ENCODE data around the gene FRMD1.
"Not testable (repeated sequence)": the region's sequence is repeated elsewhere in the genome, so short reads cannot be mapped to it uniquely, and the experiment has no call there.

Gene FRMD1

DNA sequence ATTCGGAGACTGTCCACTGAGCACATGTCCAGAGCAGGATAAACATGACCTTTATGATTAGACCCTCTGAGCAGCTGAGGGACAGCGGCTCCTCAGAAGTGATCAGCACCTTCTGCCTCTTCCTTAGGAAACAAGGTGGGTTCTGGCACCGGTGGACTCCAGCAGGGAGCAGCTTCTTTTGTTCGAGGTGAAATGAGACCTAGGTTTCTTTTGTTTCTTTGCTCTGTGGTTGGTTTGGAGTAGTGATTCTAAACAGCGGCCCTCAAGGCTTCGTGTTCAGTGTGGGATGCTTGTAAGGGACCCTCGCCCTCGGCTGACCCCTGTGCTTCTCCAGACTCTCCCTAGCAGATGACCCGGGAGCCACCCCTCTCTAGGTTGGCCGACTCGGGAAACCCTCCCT lies 14.6 kb upstream of the FRMD1 start:
- DNase-seq = no peak

DNA sequence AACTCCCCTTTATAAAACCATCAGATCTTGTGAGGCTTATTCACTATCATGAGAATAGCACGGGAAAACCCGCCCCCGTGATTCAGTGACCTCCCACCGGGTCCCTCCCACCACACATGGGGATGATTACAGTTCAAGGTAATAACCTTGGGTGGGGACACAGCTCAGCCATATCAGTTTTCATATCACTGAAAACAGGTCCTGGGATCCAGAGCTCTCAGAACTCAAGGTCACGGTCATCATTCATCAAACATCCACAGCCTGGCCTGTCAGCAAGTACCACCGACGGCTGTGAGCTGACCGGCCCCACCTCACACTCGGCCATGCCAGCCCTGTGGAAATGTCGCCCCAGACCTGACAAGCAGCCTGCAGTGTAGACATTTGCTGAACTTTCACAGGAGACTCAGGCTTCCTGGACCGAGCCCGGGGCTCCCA lies 14.1 kb upstream of the FRMD1 start:
- DNase-seq = no peak

DNA sequence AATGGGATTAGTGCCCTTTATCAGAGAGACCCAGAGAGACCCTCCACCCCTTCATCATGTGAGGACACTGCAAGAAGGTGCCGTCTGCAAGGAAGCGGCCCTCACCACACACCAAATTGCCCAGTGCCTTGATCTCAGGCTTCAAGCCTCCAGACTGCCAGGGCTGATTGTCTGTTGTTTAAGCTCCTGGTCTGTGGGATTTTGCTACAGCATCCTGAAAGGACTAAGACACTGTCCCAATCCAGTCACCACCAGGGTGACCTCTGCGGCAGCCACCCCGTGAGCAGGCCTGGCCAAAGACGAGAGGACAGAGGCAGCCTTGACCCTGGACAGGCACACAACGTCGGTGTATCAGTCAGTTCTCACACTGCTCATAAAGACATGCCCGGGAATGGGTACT lies 13.5 kb upstream of the FRMD1 start:
- no peak for DNase-seq

DNA sequence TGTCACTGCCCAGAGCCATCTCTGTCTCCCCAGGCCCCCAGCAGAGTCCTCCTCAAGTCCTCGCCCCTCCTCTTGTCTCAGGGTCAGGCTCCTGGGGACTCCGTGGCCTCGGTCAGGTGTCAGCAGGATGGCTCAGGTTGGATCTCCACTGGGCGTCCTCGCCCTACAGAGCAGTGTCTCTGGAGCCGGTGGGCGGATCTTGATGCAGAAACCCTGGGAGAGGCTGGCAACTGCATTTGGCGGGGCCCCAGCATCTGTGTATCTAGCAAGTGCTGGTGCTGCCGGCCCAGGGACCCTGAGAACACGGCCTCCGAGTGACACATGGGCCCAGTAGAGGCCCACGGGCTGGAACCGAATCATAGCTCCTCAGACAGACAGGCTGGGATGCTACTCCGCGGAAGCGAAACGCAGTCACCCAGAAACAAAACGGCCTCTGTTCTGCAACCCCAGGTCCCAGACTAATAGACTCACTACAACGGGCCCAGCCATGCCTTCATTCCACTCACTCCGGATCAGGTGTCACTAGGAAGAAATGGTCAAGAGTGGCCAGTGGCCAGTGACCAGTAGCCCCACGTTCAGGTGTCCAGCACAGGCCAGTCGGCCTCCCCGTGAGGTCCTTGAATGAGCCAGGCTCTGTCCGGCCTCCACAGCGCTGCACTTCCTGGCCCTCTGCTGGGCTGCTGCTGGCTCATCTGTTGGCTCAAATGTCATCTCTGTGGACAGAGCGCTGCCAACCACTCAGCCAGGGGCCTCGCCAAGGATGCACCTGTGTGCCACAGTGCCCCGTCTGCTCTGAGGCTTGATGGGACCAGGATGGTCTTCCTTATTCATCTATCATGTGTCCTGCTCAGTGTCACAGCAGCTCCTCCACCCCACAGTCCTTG lies 12.6 kb upstream of the FRMD1 start:
- DNase-seq = no peak

DNA sequence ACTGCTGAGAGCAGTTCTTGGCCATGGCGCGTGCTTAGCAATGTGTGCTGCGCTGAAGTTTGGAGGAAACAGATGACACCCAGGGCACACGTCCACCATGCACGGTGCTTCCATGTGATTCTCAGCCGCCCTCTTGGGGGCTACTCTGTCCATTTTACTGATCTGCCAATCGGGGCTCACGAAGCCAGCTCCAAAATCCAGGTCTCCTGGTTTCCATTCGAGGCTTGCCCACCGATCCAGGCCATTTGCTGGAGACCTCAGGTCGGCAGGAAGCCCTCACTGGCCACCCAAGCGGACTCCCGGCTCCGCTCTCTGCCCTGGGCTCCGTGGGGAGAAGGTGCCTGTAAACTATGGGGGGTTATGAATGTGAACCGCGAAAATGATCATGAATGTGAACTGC lies 11.7 kb upstream of the FRMD1 start:
- no peak for DNase-seq

DNA sequence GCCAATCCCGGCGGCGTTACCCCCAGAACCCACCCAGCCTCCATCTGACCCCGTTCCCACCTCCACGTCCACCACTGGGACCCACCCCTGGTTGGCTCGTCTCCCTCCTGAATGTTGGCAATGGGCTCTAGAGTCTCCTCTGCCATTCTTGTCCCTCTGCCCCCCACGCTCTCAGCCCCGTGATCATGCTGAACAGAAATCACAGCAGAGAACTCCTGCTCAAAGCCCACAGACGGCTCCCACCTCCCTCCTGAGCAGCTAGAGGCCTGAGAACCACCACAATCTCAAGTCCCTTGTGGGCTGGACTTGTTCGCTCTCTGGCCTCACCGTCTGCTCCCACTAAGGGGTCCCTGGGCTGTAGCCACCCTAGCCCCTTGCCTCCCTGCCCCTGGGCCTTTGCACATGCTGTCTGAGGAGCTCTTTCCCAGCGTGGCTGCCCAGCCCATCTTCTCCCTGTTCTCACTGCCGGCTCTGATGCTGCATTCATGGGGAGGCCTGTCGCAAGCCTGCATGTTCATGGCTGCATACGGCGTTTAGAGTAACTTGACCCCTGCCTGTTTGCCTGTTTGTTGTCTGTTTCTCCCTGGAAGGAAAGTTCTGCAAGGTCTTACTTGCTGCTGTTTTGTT lies 11.2 kb upstream of the FRMD1 start:
- DNase-seq = no peak

DNA sequence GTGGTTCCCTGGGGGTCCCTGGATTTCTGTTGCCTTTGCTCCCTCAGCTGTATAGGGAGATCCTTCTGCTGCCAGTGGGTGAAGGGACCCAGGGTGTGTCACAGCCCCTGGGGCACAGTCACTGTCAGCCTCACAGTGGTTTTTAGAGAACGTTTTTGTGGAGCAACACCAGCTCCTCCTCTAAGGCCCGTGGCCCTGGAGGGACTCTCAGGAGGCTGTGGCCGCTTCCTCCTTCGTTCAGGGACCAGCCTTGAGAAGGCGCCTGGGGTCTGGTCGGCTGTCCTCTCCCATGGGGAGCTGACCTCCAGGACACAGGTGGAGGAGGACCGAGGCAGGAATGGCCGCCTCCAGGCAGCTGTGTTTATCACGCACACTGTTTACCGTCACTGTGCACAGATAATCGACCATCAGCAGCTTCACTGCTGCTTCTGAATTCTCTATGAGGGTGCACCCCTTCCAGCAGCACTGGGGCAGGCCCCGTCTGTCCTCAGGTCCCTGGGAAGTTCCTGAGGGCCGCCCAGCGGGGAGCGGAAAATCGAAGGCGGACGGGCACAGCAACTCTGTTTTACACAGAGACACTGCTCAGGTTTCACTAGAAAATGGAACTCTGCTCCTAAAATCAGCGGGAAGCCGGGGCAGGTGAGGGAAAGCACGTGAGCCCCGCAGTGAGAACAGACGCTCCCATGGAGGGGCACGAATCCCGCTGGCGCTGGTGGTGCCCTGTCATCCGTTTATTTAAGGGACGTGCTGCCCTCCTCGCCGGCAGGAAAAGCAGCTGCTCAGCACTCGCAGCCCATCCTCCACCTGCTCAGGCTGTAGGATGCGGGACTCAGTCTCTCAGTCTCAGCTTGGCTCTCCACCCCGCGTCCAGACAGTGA lies 10.4 kb upstream of the FRMD1 start:
- no peak for DNase-seq

DNA sequence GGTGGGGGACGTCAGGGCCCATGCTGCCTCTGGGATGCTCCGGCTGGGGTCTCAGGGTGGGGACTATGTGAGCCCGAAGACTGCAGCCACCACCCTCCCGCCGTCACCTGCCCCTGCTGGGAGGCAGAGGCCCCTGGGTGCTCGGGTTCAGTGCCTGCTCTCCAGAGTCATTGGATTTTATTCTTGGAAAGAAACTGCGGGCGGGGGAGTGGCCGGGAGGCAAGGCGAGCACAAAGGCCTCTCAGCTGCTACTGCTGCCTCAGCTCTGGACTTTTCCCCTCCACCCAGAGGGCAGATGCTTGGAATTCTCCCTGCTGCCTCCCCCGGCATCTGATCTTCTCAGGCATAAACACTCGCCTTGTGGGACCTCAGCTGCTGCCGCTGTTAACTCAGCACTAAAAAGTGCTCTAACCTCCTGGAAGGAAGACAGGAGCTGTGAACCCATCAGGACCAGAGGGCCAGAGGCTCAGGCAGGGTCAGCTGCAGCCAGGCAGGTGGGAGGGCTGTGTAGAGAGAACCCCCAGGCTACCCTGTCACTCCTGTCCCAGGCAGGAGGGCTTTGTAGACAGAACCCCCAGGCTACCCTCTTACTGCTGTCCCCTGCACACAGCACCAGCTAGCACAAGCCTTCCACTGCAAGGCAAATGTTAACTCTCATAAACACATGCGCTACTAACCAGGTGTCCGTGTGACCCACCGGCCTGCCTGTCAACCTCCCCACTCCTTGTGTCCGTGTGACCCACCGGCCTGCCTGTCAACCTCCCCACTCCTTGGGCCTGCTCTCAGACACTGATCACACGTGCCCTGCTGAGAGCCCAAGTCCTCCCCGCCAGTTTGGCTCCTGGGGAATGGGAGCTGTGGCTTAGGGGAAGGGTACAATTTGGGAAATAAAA lies 9.4 kb upstream of the FRMD1 start:
- DNase-seq = no peak

DNA sequence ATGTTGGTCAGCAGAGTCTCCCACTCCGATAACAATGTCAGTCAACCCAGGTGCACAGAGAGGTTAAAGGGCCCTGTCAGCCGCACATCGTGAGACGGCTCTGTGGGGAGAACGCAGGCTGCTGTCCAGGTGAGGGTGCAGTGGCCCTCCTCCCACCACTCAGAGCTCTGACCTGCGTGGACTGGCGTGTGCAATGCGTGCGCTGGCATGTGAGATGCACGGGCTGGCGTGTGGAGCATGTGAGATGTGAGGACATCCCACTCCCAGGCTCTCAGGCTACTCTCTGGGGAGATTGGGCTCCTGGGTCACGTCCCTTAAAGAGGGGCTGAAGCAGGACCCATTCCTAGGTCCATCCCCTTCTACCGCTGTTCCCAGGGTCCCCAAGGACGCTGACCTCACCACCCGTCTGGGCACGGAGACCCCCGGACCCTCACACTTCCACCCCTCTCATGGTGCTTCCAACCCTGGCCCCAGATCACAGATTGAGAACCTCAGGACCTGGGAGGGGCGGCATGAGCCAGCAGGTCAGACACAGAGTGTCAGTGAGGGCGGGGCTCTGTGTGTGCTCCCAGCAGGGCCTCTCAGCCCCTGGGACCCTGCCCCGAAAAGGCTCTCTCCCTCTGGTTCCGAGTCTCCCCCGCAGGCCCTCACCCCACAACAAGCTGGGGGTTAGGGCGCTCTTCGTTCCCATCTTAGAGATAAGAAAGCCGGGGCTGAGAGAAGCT lies 8.6 kb upstream of the FRMD1 start:
- no peak for DNase-seq

DNA sequence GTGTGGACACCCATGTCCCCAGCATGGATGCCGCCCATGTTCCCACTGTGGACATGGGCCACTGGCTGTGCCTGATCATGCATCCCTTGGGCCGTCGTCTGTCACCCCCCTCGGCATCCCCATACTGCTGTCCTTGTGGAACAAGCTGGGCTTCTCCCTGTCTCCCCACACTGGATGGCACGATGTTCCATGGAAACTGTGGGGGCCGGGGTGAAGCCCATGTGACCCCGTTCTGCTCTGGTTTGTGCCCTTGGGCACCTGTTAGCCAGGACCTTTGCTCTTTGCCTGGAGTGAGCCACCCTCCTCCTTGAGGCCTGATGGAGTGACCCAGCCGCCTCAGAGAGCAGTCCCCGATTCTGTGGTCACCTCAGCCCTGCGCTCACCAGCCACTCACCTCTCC lies 7.6 kb upstream of the FRMD1 start:
- DNase-seq = no peak

DNA sequence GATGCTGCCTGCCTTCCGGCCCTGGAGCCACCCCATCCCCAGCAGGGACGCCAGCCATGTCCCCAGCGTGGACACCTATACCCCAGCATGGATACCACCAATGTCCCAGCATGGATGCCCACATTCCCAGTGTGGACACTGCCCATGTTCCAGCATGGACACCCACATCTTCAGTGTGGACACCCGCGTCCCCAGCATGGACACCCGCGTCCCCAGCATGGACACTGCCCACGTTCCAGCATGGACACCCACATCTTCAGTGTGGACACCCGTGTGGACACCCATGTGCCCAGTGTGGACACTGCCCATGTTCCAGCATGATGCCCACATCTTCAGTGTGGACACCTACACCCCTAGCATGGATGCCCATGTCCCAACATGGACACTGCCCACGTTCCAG lies 7.1 kb upstream of the FRMD1 start:
- DNase-seq = no peak

DNA sequence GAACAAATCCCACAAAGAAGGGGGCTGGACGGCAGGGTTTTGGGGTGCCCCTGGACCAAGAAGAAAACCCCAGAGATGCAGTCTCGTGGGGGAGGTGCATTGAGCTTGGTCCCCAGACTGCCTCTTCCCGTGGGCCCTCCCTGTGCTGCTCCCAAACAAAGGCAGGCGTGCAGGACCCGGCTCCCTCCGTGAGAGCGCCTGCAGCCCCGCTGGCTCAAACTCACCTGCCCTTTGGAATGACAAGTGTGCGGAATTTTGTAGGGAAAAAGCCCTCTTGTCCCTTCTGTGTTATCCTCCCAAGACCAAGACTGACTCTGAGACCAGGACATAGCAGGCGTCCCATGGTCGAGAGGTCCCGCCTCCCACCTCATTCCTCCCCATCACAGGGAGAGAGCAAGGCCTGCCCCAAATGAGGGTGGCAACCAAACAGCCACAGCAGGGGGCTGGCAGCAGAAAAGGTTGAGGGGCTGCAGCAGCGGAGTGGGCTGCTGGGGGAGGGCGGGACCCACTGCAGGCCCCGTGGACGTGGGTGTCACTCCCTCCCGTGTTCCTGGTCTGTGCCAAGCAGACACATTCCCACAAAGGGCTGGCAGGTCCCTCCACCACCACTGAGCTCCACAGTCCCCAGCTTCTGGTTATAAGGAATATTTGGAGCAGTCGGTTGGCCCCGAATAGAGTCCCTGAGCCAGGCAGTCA lies 5.6 kb upstream of the FRMD1 start:
- DNase-seq = no peak

DNA sequence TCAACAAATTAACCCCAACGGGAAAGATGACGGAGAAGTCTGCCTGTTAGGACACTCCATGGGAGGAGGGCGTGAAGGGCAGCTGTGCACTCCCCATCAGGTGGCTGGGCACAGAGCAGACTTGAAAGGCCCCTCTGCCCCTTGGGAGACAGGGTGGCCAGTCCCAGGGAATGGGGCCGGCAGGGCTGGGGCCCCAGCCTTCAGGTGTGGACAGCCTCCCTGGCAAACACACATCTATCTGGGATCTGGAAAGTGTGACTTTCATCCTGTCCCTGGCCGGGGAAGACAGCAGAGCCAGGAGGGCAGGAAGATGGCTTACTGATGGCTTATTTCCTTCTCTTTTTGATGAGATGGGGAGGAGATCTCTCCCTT lies 4.5 kb upstream of the FRMD1 start:
- no peak for DNase-seq

DNA sequence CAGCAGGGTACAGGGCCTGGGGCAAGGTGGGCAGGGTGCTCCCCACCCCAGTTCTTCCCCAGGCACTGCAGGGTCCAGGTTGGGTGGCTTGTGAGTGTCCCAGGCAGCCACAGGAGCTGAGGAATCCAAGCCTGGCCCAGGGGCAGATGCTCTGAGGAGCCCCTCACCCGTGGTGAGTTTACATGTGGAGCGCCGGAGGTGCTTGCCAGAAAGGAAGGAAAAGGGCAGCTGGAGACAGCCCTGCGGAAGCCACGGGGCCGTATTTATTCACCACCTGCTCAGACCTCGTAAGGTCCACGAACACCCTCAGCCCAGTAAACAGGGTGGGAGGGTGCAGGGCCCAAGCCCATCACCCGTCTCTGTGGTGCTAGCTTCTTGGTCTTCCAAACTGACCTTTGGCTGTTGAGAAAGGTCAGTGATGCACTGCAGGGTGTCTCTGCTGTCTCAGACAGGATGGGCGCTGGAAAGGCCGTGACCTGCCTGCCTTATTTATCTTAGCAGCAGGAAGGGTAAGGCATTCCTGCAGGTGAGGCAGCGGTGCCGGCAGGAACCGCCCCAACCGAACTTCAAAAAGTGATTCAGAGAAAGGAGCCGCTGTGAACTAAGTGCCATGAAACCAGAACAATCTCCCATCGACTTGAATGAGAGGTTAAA lies 4.0 kb upstream of the FRMD1 start:
- DNase-seq = no peak

DNA sequence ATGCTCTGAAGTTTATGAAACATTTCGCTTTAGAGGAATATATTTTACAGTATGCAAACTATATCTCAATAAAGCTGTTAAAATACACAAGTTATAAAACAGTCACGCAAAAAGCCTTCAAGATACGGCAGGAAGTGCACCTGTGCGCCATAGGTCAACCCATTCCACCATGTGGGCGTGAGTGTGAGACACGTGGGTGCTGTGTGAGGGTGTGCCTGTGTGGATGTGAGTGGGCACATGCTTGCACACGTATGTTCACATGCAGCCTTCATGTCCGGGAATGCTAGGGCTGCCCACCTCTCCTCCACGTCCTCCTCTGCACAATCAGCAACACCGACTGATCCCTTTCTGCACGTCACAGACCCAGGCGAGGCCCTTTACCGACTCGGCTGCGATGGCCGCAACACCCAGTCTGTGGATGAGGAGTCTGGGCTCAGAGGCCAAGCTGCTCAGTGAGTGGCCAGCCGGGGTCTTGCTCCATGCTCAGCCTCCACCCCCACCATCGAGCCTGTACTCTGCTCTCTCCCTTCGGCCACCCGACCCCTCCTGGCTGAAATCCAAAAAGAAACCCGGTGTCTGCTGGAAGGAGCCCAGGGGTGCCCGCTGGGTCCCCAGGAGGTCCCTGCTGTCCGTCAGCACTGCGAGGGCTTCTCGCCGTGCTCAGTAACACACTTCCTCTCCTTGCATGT lies 3.0 kb upstream of the FRMD1 start:
- DNase-seq = no peak

DNA sequence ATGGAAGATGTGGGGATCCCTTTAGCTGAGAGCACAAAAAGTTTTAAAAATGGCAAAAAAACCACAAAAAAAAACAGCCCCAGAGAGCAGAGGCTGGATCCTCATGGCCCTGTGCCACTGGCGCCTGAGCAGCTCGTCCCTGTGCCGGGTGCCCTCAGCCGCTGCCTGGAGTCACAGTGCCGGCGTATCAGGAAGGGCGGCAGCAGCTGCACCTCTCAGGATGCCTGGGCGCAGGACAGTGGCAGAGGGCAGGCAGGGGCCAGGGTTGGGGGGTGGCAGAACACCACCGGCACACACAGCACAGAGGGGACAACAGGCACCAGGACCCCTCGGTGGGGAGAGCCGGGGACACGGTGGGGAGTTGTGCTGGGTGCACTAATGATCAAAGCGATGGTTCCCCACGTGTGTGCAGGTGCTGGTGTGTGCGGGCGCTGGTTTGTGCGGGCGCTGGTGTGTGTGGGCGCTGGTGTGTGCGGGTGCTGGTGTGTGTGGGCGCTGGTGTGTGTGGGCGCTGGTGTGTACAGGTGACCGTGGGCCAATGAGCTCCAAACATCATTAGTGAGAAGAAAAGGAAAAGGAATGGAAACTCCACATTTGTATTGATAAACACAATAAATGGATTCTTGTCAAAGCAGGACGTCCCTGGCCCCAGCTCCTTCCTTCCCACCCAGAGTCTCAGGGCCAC lies 1.5 kb upstream of the FRMD1 start:
- no peak for DNase-seq

DNA sequence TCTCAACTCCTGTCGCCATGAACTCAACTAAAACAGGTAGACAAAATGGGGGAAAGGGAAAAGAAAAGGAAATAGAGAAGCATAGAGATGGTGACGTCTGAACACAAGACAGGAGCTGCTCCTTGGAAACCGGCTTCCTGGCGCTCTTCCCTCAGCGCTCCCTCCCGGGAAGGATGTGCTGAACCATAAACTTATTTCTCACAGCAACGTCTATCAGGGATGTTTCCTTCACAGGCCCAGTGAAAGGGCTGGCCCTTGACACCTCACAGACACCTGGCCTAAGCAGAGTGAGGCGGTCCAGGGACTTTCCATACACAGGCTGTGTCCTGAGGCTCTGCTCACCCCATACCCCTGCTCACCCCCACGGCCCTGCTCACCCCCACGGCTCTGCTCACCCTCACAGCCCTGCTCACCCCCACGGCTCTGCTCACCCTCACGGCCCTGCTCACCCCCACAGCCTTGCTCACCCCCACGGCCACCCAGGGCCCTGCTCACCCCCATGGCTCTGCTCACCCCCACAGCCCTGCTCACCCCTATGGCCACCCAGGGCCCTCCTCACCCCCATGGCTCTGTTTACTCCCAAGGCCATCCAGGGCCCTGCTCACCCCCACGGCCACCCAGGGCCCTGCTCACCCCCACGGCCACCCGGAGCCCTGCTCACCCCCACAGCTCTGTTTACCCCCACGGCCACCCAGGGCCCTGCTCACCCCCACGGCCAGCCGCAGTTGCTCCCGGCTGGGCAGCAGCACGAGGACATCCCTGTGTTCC lies 653 bp downstream of the FRMD1 start:
- no peak for DNase-seq

DNA sequence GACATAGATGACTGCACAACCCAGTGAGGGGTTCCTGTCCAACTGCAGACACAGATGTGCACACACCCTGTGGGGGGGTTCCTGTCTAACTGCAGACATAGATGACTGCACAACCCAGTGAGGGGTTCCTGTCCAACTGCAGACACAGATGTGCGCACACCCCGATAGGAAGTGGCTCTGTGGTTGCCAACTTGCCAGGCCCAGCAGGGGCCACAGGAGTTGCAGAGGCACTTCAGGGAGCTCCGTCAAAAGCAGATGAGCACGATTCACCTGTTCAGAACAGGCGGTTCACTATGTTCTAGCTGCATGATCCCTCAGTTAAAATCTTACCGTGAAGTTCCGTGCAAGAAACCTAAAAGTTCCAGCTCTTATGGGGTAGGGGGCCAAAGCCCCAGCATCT lies 1.6 kb downstream of the FRMD1 start:
- DNase-seq = not testable (repeated sequence)

DNA sequence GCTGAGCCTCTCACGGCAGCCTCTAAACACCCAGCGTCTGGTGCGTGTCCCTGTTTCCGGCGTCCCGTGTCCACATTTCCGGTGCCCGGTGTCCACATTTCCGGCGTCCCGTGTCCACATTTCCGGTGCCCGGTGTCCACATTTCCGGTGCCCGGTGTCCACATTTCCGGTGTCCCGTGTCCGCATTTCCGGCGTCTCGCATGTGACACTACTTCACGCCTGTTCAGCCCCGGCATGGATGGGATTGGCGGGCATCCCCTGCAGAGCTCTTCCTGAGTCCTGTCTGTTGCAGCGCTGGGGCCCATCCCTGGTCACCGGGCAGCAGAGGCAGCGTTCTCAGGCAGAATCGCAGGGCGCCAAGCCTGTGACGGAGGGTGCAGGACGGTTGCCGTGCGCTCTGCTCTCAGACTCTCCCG lies 3.2 kb downstream of the FRMD1 start:
- no peak for DNase-seq

Measured in bone marrow (tissue), 2 donors.